Gastroesophageal sphincter (tissue), 4 donors: ENCODE data around the gene GRHL1. TPM values are rescaled to one million over a fixed set of nuclear protein-coding genes. Genes with fewer than 3 reads are reported as not detected.
A peak's percentile ranks its signal among the peaks of the same experiment; 100 is the strongest.

Source experiments
- ATAC-seq: fragments of 150-250 bp; one replicate; pipeline ENCODE4 v1.9.1; 2016; ENCODE audit warnings: mild to moderate bottlenecking, moderate library complexity
- H3K27ac ChIP-seq, 4 donors: fragments of 200-600 bp; sonication (generic) in 3 of 4; 1 replicate in 3 of 4; 2 replicates in 1 of 4; pipeline ENCODE4 v1.5.1; 2016 to 2019
- H3K27me3 ChIP-seq: fragments of 200-600 bp; sonication (generic); one replicate; pipeline ENCODE4 v1.5.1; 2019
- H3K36me3 ChIP-seq, 2 donors: fragments of 200-600 bp; sonication (generic); one replicate each; pipeline ENCODE4 v1.5.1; 2019; ENCODE audit warnings: control low read depth in 1 of 2
- H3K4me1 ChIP-seq, 3 donors: fragments of 200-600 bp; sonication (generic); 1 replicate in 2 of 3; 2 replicates in 1 of 3; pipeline ENCODE4 v1.5.1; 2016 to 2019; ENCODE audit warnings: control low read depth in 2 of 3
- H3K4me3 ChIP-seq, 2 donors: fragments of 200-600 bp; sonication (generic); one replicate each; pipeline ENCODE4 v1.5.1; 2019; ENCODE audit warnings: mild to moderate bottlenecking in 1 of 2, moderate library complexity in 1 of 2
- H3K9me3 ChIP-seq, 3 donors: fragments of 200-600 bp; sonication (generic); one replicate each; pipeline ENCODE4 v1.5.1; 2017 to 2019; ENCODE audit warnings: control low read depth in 2 of 3
- EP300 ChIP-seq: sonication (generic); formaldehyde crosslinking; IDR thresholded peaks from one replicate; pipeline ENCODE4 v1.6.1; 2017; ENCODE audit warnings: antibody characterized with exemption, mild to moderate bottlenecking
- POLR2A ChIP-seq, 2 donors: fragments of 450-650 bp; IDR thresholded peaks; one replicate each; pipeline ENCODE4 v1.6.1; 2017; ENCODE audit warnings: antibody characterized with exemption in 2 of 2, mild to moderate bottlenecking in 2 of 2, moderate library complexity in 1 of 2
- POLR2AphosphoS5 ChIP-seq: sonication (generic); formaldehyde crosslinking; IDR thresholded peaks from one replicate; pipeline ENCODE4 v1.6.1; 2017; ENCODE audit warnings: antibody characterized with exemption
- WGBS, 2 donors: methylation state at CpG; one replicate each; pipeline ENCODE4 v1.1.5; 2018; ENCODE audit warnings: low coverage in 1 of 2; 5-methylcytosine and 5-hydroxymethylcytosine counted together
- total RNA-seq, 4 donors: library from RNA; depleted of rRNA; stranded (reverse); fragments of >200 nt; gene quantifications; one replicate each; pipeline ENCODE4 v1.1.0, GENCODE V29; 2016
- TF ChIP-seq, protein P1 (sequence below), 4 experiments: fragments of 200-600 bp in 2 of 4; fragments of 450-650 bp in 2 of 4; sonication (generic) in 1 of 4; IDR thresholded peaks; one replicate each; pipeline ENCODE4 v1.5.1; 2017 to 2019; ENCODE audit warnings: antibody characterized with exemption in 4 of 4, mild to moderate bottlenecking in 2 of 4, moderate library complexity in 2 of 4

Gene GRHL1
- total RNA-seq, 4 donors from 2014 or later = 1.3 to 6.1 (median 2.3) TPM

DNA sequence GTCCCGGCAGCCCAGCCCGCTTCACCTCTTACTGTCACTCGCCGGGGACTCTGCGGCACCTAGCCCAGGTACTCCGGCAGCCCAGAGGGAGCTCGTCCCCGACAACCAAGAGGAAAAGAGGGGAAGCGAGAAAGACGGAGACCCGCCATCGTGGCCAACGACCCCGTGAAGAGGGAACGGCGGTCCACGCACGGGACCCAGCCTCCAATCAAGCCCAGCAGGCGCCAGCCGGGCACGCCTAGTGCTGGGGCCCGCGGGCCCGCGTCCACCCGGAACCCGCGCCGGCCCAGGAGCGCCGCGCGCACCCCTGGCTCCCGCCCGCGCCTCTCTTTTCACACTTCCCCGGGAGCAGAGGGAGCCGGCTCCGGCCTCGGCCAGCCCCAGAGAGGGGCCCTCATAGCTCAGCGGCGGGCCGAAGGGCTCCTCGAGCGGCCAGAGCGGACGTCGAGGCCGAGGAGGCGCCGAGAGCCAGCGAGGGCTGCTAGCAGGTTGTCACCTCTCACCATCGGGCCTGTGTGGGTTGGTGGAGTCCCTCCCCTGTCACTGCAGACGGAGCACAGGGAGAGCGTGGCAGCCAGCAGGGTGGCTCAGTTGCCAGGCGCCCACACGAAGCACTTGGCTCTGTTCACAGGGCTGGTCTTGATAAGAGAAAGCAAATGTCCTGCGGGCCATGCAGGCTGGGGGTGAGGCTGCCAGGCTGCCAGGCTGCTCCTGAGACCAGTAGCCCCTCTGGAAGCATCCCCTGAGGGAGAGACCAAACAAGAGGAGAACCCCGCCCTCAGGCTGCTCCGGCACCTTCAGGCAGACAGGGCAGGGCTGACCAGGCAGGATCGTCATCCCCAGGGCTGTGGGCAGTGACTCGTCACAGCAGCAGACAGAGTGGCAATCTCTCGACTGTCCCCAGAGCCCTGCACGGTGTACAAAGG is 55.0 kb downstream of the GRHL1 start:
- Histone ChIP-seq H3K27ac (peak overlapping the region in 3 of 4 donors; percentile 31 to 58 (median 55)), H3K9me3 (no peaks in the 10 kb centered on the region), H3K4me3 (peak overlapping the region in 1 of 2 donors; percentile 20), H3K36me3 (no peaks in the 10 kb centered on the region), H3K4me1 (peaks cover 0 to 48% (median 41%) of the 10 kb centered on the region in 3 donors), H3K27me3 (no peaks in the 10 kb centered on the region)
- WGBS, 2 donors = 20 to 58% methylated on average over 1 to 5 of the region's 64 CpGs
- no peak for ATAC-seq
- no peak for TF ChIP-seq EP300
- TF ChIP-seq POLR2AphosphoS5 = no peak
- TF ChIP-seq POLR2A (IDR thresholded peaks at IDR 0.05) = no peak
- TF ChIP-seq, protein P1, sequence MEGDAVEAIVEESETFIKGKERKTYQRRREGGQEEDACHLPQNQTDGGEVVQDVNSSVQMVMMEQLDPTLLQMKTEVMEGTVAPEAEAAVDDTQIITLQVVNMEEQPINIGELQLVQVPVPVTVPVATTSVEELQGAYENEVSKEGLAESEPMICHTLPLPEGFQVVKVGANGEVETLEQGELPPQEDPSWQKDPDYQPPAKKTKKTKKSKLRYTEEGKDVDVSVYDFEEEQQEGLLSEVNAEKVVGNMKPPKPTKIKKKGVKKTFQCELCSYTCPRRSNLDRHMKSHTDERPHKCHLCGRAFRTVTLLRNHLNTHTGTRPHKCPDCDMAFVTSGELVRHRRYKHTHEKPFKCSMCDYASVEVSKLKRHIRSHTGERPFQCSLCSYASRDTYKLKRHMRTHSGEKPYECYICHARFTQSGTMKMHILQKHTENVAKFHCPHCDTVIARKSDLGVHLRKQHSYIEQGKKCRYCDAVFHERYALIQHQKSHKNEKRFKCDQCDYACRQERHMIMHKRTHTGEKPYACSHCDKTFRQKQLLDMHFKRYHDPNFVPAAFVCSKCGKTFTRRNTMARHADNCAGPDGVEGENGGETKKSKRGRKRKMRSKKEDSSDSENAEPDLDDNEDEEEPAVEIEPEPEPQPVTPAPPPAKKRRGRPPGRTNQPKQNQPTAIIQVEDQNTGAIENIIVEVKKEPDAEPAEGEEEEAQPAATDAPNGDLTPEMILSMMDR (IDR thresholded peaks at IDR 0.05) = no peak

- H3K9me3 ChIP-seq = no peaks in the 10 kb centered on the region
- H3K4me3 ChIP-seq = no peak overlapping the region
- no peak for ATAC-seq
- no peaks in the 10 kb centered on the region for H3K27me3 ChIP-seq
- no peaks in the 10 kb centered on the region for H3K36me3 ChIP-seq
- no peak for TF ChIP-seq POLR2AphosphoS5
- WGBS, 2 donors = 22 to 57% methylated on average over 4 to 6 of the region's 9 CpGs
- H3K4me1 ChIP-seq = peaks cover 0 to 48% (median 41%) of the 10 kb centered on the region in 3 donors
- peak overlapping the region in 3 of 4 donors; percentile 31 to 58 (median 55) for H3K27ac ChIP-seq
These were observed 55.9 kb downstream of the GRHL1 start for GRCh38 chr2:10007435-10007834.

- no peaks in the 10 kb centered on the region for H3K27me3 ChIP-seq
- TF ChIP-seq POLR2A (IDR thresholded peaks at IDR 0.05) = no peak
- TF ChIP-seq, protein P1 (IDR thresholded peaks at IDR 0.05) = no peak
- TF ChIP-seq POLR2AphosphoS5 = no peak
- TF ChIP-seq EP300 = no peak
- H3K9me3 ChIP-seq = no peaks in the 10 kb centered on the region
- H3K36me3 ChIP-seq = no peaks in the 10 kb centered on the region
- H3K27ac ChIP-seq = peak overlapping the region in 3 of 4 donors; percentile 31 to 58 (median 55)
- WGBS, 2 donors = 65 to 73% methylated on average over 6 to 16 of the region's 22 CpGs
- H3K4me1 ChIP-seq = peaks cover 0 to 48% (median 41%) of the 10 kb centered on the region in 3 donors
- ATAC-seq = no peak
- no peak overlapping the region for H3K4me3 ChIP-seq
These were observed 56.7 kb downstream of the GRHL1 start for GRCh38 chr2:10007921-10008808.

DNA sequence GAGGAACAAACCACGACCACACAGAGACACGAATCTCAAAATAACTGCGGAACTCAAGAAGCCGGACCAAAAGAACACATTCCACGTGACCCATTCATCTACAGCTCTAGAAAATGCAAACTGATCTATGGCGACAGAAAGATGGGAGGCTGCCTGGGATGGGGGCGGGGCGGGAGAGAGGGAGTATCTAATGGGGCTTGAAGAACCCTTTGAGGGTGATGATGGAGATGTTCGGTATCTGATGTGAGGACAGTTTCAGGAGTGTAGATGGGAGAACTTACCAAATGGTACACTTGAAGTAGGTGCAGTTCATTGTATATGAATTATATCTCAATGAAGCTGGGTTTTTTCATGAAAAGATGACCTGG is 57.3 kb downstream of the GRHL1 start:
- no peaks in the 10 kb centered on the region for H3K27me3 ChIP-seq
- H3K4me1 ChIP-seq = peaks cover 0 to 48% (median 41%) of the 10 kb centered on the region in 3 donors
- peak overlapping the region in 3 of 4 donors; percentile 45 to 68 (median 58) for H3K27ac ChIP-seq
- H3K36me3 ChIP-seq = no peaks in the 10 kb centered on the region
- ATAC-seq = no peak
- TF ChIP-seq, protein P1 (IDR thresholded peaks at IDR 0.05) = no peak
- H3K9me3 ChIP-seq = no peaks in the 10 kb centered on the region
- no peak overlapping the region for H3K4me3 ChIP-seq
- 90% methylated on average over 7 of the region's 9 CpGs; no CpG with 5 or more reads in 1 of the 2 donors for WGBS, 2 donors

GRCh38 chr2:10009271-10009810 is 57.8 kb downstream of the GRHL1 start:
- peaks cover 0 to 48% (median 41%) of the 10 kb centered on the region in 3 donors for H3K4me1 ChIP-seq
- peak overlapping the region in 3 of 4 donors; percentile 45 to 68 (median 58) for H3K27ac ChIP-seq
- ATAC-seq = no peak
- no peak overlapping the region for H3K4me3 ChIP-seq
- TF ChIP-seq POLR2AphosphoS5 = no peak
- TF ChIP-seq EP300 = no peak
- no peak for TF ChIP-seq POLR2A (IDR thresholded peaks at IDR 0.05)
- TF ChIP-seq, protein P1 (IDR thresholded peaks at IDR 0.05) = no peak
- H3K27me3 ChIP-seq = no peaks in the 10 kb centered on the region
- no peaks in the 10 kb centered on the region for H3K36me3 ChIP-seq
- H3K9me3 ChIP-seq = no peaks in the 10 kb centered on the region
- no CpG with 5 or more reads among the region's 19 CpGs for WGBS, 2 donors
